MCF 10A (cell line): ENCODE data around the gene MZB1. TPM values are rescaled to one million over a fixed set of nuclear protein-coding genes. Genes with fewer than 3 reads are reported as not detected.
A peak's percentile ranks its signal among the peaks of the same experiment; 100 is the strongest.

Source experiments
- BruUV-seq: library from RNA; stranded (reverse); fragments of 400-500 nt; replicated peaks from 2 replicates; lab custom pipeline; 2021; lab: Mats Ljungman, UMichigan
- CTCF ChIA-PET: fragments of 300-600 bp; sonication (Branson Sonifier 250); formaldehyde crosslinking; extraction: SDS; loops from one replicate; lab custom pipeline; 2021; ENCODE audit warnings: antibody characterized with exemption, inconsistent platforms; lab: Yijun Ruan, JAX
- POLR2A ChIA-PET: fragments of 300-600, 350-650 bp; sonication (Branson Sonifier 250); formaldehyde crosslinking; extraction: SDS; loops from one replicate; lab custom pipeline; 2020; ENCODE audit warnings: antibody characterized with exemption, inconsistent platforms; lab: Yijun Ruan, JAX
- DNase-seq: peaks from one replicate; pipeline ENCODE4 v3.0.0-alpha.2; 2018; ENCODE audit not compliant: unreplicated experiment
- H3K27ac Mint-ChIP-seq: one replicate; pipeline ENCODE4 v1.8.0; 2022; ENCODE audit warnings: mild to moderate bottlenecking, low read depth, mixed read lengths; ENCODE audit not compliant: unreplicated experiment
- H3K27me3 Mint-ChIP-seq: one replicate; pipeline ENCODE4 v1.8.0; 2022; ENCODE audit warnings: mixed read lengths; ENCODE audit not compliant: insufficient read depth, unreplicated experiment
- H3K36me3 Mint-ChIP-seq: one replicate; pipeline ENCODE4 v1.8.0; 2022; ENCODE audit warnings: mild to moderate bottlenecking, moderate library complexity, mixed read lengths; ENCODE audit not compliant: insufficient read depth, unreplicated experiment
- H3K4me1 Mint-ChIP-seq: one replicate; pipeline ENCODE4 v1.8.0; 2022; ENCODE audit warnings: mixed read lengths; ENCODE audit not compliant: insufficient read depth, unreplicated experiment
- H3K4me3 Mint-ChIP-seq: one replicate; pipeline ENCODE4 v1.8.0; 2022; ENCODE audit warnings: mild to moderate bottlenecking, moderate library complexity, mixed read lengths; ENCODE audit not compliant: unreplicated experiment
- H3K9me3 Mint-ChIP-seq: one replicate; pipeline ENCODE4 v1.8.0; 2022; ENCODE audit warnings: mixed read lengths; ENCODE audit not compliant: unreplicated experiment
- CTCF ChIP-seq: fragments of 200-600 bp; IDR thresholded peaks from one replicate; pipeline ENCODE4 v1.8.0; 2022; ENCODE audit warnings: antibody characterized with exemption, mild to moderate bottlenecking; ENCODE audit not compliant: unreplicated experiment
- intact Hi-C: fragments of 100-400 bp; cut with micrococcal nuclease; formaldehyde crosslinking; loops from 2 replicates; pipeline ENCODE4 v1.14.1; 2022
- total RNA-seq: library from RNA; stranded (reverse); gene quantifications from 2 replicates; pipeline ENCODE4 v1.2.3, GENCODE V29; 2022

The MZB1 gene
- total RNA-seq, 1 experiment from 2014 or later, result not detected

- intact Hi-C loops, result no loop called here
- no peak for TF ChIP-seq CTCF
- peaks cover 25% of the 10 kb centered on the region for H3K4me1 Mint-ChIP-seq
- H3K9me3 Mint-ChIP-seq, result no peaks in the 10 kb centered on the region
- H3K4me3 Mint-ChIP-seq, result no peak overlapping the region
- no TSS peak for BruUV-seq
- no peaks in the 10 kb centered on the region for H3K27me3 Mint-ChIP-seq
- ChIA-PET POLR2A (interaction anchor here (0.6 to 2.0 kb wide), 7 partner anchors 11 to 69 kb away, joined by 3 to 9 read pairs (median 6); partner anchors contain the start of genes DNAJC18, PAIP2 and SPATA24), CTCF (interaction anchor here (0.6 to 1.3 kb wide), 3 partner anchors 44 to 1001 kb away, joined by 3 read pairs; no protein-coding TSS in a partner anchor)
- peaks cover 5% of the 10 kb centered on the region for H3K36me3 Mint-ChIP-seq
- DNase-seq, result peak; percentile 97
- no peak overlapping the region for H3K27ac Mint-ChIP-seq
Observed at GRCh38 chr5:139386050-139386438, 3.7 kb downstream of the MZB1 start.

- no peak for DNase-seq
- POLR2A ChIA-PET, result interaction anchor here (0.6 to 2.0 kb wide), 9 partner anchors 11 to 68 kb away, joined by 3 to 9 read pairs (median 6); partner anchors contain the start of genes DNAJC18, PAIP2 and SPATA24
- H3K9me3 Mint-ChIP-seq, result no peaks in the 10 kb centered on the region
- CTCF ChIA-PET, result interaction anchor here (0.6 to 1.3 kb wide), 4 partner anchors 10 to 381 kb away, joined by 3 to 4 read pairs (median 3); no protein-coding TSS in a partner anchor
- peaks cover 20% of the 10 kb centered on the region for H3K4me1 Mint-ChIP-seq
- TF ChIP-seq CTCF, result no peak
- intact Hi-C loops, result no loop called here
- no TSS peak for BruUV-seq
- H3K36me3 Mint-ChIP-seq, result no peaks in the 10 kb centered on the region
- H3K27me3 Mint-ChIP-seq, result no peaks in the 10 kb centered on the region
- no peak overlapping the region for H3K27ac Mint-ChIP-seq
- no peak overlapping the region for H3K4me3 Mint-ChIP-seq
Observed at GRCh38 chr5:139385061-139386049, 4.4 kb downstream of the MZB1 start.

- H3K9me3 Mint-ChIP-seq, result no peaks in the 10 kb centered on the region
- no TSS peak for BruUV-seq
- no peak for DNase-seq
- ChIA-PET CTCF (interaction anchor here (0.5 to 0.9 kb wide), 3 partner anchors 9 to 51 kb away, joined by 3 to 4 read pairs (median 4); no protein-coding TSS in a partner anchor), POLR2A (interaction anchor here (1.0 kb wide), 1 partner anchor 11 kb away, joined by 5 read pairs; no protein-coding TSS in a partner anchor)
- H3K27me3 Mint-ChIP-seq, result no peaks in the 10 kb centered on the region
- intact Hi-C loops, result no loop called here
- TF ChIP-seq CTCF, result no peak
- peaks cover 20% of the 10 kb centered on the region for H3K4me1 Mint-ChIP-seq
- H3K36me3 Mint-ChIP-seq, result no peaks in the 10 kb centered on the region
- no peak overlapping the region for H3K27ac Mint-ChIP-seq
- H3K4me3 Mint-ChIP-seq, result no peak overlapping the region
Observed at GRCh38 chr5:139384591-139385051, 5.1 kb downstream of the MZB1 start.
